HEK293 (cell line): ENCODE data around the gene IGFBPL1.

ENCODE experiments used
- CTCF ChIA-PET: fragments of 350-600 bp; formaldehyde crosslinking; extraction: SDS; loops from one replicate; lab custom pipeline; 2021; ENCODE audit warnings: antibody characterized with exemption; lab: Yijun Ruan, JAX
- POLR2A ChIA-PET: fragments of 300-600 bp; formaldehyde crosslinking; extraction: SDS; loops from one replicate; lab custom pipeline; 2020; ENCODE audit warnings: antibody characterized with exemption, inconsistent platforms; lab: Yijun Ruan, JAX
- H3K27ac ChIP-seq: fragments of 200-500 bp; sonication (Bioruptor generic); 2 replicates; pipeline ENCODE4 v1.5.1; 2014; ENCODE audit warnings: low read depth, low read length, control low read depth, inconsistent platforms; ENCODE audit errors: extremely low read depth
- H3K36me3 ChIP-seq, 2 experiments: fragments of 200-500 bp in 1 of 2; sonication (Bioruptor generic) in 1 of 2; 1 replicate in 1 of 2; 2 replicates in 1 of 2; pipeline ENCODE4 v1.5.1; 2014 to 2017; ENCODE audit warnings: inconsistent platforms in 2 of 2, low read length in 2 of 2; ENCODE audit not compliant: control insufficient read depth in 2 of 2, insufficient read depth in 1 of 2
- H3K4me1 ChIP-seq: fragments of 200-500 bp; sonication (Bioruptor generic); 2 replicates; pipeline ENCODE4 v1.5.1; 2014; ENCODE audit warnings: mild to moderate bottlenecking, low read length, inconsistent platforms; ENCODE audit not compliant: control insufficient read depth, insufficient read depth
- H3K4me3 ChIP-seq: 2 replicates; pipeline ENCODE4 v1.5.1; 2011; ENCODE audit warnings: low read depth, mild to moderate bottlenecking, control low read depth, low read length, moderate library complexity
- H3K9me3 ChIP-seq: fragments of 200-500 bp; sonication (Bioruptor generic); 2 replicates; pipeline ENCODE4 v1.5.1; 2014; ENCODE audit warnings: low read depth, low read length, inconsistent platforms; ENCODE audit not compliant: control insufficient read depth, insufficient read depth
- HOXA7 ChIP-seq: sonication (generic); formaldehyde crosslinking; IDR thresholded peaks from 2 replicates; pipeline ENCODE4 v1.8.1; 2022; ENCODE audit warnings: missing genetic modification reagents, borderline replicate concordance
- KLF10 ChIP-seq: fragments of 450-650 bp; IDR thresholded peaks from 2 replicates; pipeline ENCODE4 v1.5.1; 2018; ENCODE audit warnings: missing biosample characterization, mild to moderate bottlenecking, missing genetic modification characterization
- TCF7L2 ChIP-seq: IDR thresholded peaks from 2 replicates; pipeline ENCODE4 v1.6.1; 2011; ENCODE audit warnings: low read depth, mild to moderate bottlenecking, inconsistent platforms, low read length, moderate library complexity, borderline replicate concordance
- ZFP3 ChIP-seq: fragments of 450-650 bp; formaldehyde crosslinking; IDR thresholded peaks from 2 replicates; pipeline ENCODE4 v1.5.1; 2016; ENCODE audit warnings: low read depth, missing biosample characterization, missing genetic modification characterization
- ZNF184 ChIP-seq: fragments of 450-650 bp; IDR thresholded peaks from 2 replicates; pipeline ENCODE4 v1.5.1; 2018; ENCODE audit warnings: missing biosample characterization, mild to moderate bottlenecking, missing genetic modification characterization
- ZNF24 ChIP-seq: fragments of 450-650 bp; formaldehyde crosslinking; IDR thresholded peaks from 2 replicates; pipeline ENCODE4 v1.5.1; 2016; ENCODE audit warnings: missing biosample characterization, missing genetic modification characterization
- ZNF335 ChIP-seq: fragments of 450-650 bp; formaldehyde crosslinking; conservative IDR thresholded peaks from 2 replicates; pipeline ENCODE4 v1.5.1; 2016; ENCODE audit warnings: missing biosample characterization, missing genetic modification characterization
- ZNF341 ChIP-seq: fragments of 450-650 bp; formaldehyde crosslinking; IDR thresholded peaks from 2 replicates; pipeline ENCODE4; 2016; ENCODE audit warnings: low read depth, missing biosample characterization, missing genetic modification characterization
- ZNF350 ChIP-seq: fragments of 450-650 bp; formaldehyde crosslinking; IDR thresholded peaks from 2 replicates; pipeline ENCODE4 v1.5.0; 2017; ENCODE audit warnings: missing biosample characterization, mild to moderate bottlenecking, missing genetic modification characterization
- ZNF596 ChIP-seq: fragments of 450-650 bp; IDR thresholded peaks from 2 replicates; pipeline ENCODE4 v1.5.0; 2018; ENCODE audit warnings: missing biosample characterization, mild to moderate bottlenecking, missing genetic modification characterization, moderate library complexity
- TF ChIP-seq, protein P1 (sequence below): fragments of 450-650 bp; formaldehyde crosslinking; IDR thresholded peaks from 2 replicates; pipeline ENCODE4 v1.5.1; 2016; ENCODE audit warnings: missing biosample characterization, missing genetic modification characterization
- TF ChIP-seq, protein P2 (sequence below): fragments of 450-650 bp; formaldehyde crosslinking; IDR thresholded peaks from 2 replicates; pipeline ENCODE4 v1.5.1; 2016; ENCODE audit warnings: missing biosample characterization, missing genetic modification characterization
- TF ChIP-seq, protein P3 (sequence below): fragments of 450-650 bp; formaldehyde crosslinking; IDR thresholded peaks from 2 replicates; pipeline ENCODE4 v1.5.1; 2017; ENCODE audit warnings: missing biosample characterization, missing genetic modification characterization
- TF ChIP-seq, protein P4 (sequence below): fragments of 450-650 bp; formaldehyde crosslinking; IDR thresholded peaks from 2 replicates; pipeline ENCODE4 v1.5.1; 2016; ENCODE audit warnings: missing biosample characterization, missing genetic modification characterization
- TF ChIP-seq, protein P5 (sequence below): fragments of 450-650 bp; formaldehyde crosslinking; IDR thresholded peaks from 2 replicates; pipeline ENCODE4 v1.5.1; 2017; ENCODE audit warnings: missing biosample characterization, missing genetic modification characterization
- TF ChIP-seq, protein P6 (sequence below): fragments of 450-650 bp; formaldehyde crosslinking; IDR thresholded peaks from 2 replicates; pipeline ENCODE4 v1.5.1; 2016; ENCODE audit warnings: missing biosample characterization, missing genetic modification characterization

The IGFBPL1 gene

DNA sequence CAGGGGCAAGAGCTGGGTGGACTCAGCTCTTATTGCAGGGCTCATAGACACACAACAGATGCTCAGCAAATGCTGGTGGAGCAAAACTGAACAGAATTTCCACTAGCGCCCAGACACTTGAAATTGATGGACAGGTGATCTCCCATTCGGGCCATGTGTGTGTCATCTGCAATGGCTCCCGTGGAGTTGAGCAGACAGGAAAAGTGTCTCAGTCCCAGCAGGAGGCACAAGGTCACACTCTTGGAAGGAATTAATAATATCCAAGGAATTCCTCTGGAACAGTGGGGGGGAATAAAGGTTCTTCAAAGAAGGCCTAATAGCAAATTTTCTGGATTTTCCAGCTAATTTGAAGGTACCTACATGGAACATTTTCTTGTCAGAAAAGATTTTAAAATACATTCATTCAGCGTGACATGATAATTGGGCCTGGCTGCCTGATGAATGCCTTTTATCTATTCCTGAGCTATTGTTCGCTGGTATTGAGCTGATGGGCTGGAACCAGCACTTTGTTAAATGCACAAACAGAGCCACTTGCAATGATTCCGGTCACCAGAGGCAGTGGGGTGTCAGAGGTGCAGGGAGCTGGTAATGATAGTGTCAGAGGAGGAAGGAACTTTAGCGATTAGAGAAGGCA is 63.3 kb downstream of the IGFBPL1 start:
- H3K4me3 ChIP-seq = no peak overlapping the region
- ChIA-PET POLR2A (interaction anchor here (0.6 kb wide), 1 partner anchor 259 kb away, joined by 3 read pairs; the partner anchor contains the start of gene ANKRD18A), CTCF (interaction anchor here (0.6 to 2.9 kb wide), 10 partner anchors 39 to 960 kb away, joined by 3 to 20 read pairs (median 4); no protein-coding TSS in a partner anchor)
- TF ChIP-seq ZNF24 (tag by site-specific recombination) (no peak), TCF7L2 (no peak), ZNF335 (tag by site-specific recombination) (no peak), ZFP3 (tag by site-specific recombination) (no peak), ZNF341 (tag by site-specific recombination) (no peak), ZNF184 (no peak), KLF10 (tag by site-specific recombination) (no peak), ZNF596 (no peak), ZNF350 (tag by site-specific recombination) (no peak), HOXA7 (CRISPR knock-in tag) (no peak)
- TF ChIP-seq, protein P1, sequence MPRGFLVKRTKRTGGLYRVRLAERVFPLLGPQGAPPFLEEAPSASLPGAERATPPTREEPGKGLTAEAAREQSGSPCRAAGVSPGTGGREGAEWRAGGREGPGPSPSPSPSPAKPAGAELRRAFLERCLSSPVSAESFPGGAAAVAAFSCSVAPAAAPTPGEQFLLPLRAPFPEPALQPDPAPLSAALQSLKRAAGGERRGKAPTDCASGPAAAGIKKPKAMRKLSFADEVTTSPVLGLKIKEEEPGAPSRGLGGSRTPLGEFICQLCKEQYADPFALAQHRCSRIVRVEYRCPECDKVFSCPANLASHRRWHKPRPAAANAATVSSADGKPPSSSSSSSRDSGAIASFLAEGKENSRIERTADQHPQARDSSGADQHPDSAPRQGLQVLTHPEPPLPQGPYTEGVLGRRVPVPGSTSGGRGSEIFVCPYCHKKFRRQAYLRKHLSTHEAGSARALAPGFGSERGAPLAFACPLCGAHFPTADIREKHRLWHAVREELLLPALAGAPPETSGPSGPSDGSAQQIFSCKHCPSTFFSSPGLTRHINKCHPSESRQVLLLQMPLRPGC (tag by site-specific recombination) = no peak
- TF ChIP-seq, protein P2, sequence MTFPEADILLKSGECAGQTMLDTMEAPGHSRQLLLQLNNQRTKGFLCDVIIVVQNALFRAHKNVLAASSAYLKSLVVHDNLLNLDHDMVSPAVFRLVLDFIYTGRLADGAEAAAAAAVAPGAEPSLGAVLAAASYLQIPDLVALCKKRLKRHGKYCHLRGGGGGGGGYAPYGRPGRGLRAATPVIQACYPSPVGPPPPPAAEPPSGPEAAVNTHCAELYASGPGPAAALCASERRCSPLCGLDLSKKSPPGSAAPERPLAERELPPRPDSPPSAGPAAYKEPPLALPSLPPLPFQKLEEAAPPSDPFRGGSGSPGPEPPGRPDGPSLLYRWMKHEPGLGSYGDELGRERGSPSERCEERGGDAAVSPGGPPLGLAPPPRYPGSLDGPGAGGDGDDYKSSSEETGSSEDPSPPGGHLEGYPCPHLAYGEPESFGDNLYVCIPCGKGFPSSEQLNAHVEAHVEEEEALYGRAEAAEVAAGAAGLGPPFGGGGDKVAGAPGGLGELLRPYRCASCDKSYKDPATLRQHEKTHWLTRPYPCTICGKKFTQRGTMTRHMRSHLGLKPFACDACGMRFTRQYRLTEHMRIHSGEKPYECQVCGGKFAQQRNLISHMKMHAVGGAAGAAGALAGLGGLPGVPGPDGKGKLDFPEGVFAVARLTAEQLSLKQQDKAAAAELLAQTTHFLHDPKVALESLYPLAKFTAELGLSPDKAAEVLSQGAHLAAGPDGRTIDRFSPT (tag by site-specific recombination) = no peak
- TF ChIP-seq, protein P3, sequence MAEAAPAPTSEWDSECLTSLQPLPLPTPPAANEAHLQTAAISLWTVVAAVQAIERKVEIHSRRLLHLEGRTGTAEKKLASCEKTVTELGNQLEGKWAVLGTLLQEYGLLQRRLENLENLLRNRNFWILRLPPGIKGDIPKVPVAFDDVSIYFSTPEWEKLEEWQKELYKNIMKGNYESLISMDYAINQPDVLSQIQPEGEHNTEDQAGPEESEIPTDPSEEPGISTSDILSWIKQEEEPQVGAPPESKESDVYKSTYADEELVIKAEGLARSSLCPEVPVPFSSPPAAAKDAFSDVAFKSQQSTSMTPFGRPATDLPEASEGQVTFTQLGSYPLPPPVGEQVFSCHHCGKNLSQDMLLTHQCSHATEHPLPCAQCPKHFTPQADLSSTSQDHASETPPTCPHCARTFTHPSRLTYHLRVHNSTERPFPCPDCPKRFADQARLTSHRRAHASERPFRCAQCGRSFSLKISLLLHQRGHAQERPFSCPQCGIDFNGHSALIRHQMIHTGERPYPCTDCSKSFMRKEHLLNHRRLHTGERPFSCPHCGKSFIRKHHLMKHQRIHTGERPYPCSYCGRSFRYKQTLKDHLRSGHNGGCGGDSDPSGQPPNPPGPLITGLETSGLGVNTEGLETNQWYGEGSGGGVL (tag by site-specific recombination) = no peak
- TF ChIP-seq, protein P4, sequence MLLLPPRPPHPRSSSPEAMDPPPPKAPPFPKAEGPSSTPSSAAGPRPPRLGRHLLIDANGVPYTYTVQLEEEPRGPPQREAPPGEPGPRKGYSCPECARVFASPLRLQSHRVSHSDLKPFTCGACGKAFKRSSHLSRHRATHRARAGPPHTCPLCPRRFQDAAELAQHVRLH (tag by site-specific recombination) = no peak
- TF ChIP-seq, protein P5, sequence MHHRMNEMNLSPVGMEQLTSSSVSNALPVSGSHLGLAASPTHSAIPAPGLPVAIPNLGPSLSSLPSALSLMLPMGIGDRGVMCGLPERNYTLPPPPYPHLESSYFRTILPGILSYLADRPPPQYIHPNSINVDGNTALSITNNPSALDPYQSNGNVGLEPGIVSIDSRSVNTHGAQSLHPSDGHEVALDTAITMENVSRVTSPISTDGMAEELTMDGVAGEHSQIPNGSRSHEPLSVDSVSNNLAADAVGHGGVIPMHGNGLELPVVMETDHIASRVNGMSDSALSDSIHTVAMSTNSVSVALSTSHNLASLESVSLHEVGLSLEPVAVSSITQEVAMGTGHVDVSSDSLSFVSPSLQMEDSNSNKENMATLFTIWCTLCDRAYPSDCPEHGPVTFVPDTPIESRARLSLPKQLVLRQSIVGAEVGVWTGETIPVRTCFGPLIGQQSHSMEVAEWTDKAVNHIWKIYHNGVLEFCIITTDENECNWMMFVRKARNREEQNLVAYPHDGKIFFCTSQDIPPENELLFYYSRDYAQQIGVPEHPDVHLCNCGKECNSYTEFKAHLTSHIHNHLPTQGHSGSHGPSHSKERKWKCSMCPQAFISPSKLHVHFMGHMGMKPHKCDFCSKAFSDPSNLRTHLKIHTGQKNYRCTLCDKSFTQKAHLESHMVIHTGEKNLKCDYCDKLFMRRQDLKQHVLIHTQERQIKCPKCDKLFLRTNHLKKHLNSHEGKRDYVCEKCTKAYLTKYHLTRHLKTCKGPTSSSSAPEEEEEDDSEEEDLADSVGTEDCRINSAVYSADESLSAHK (tag by site-specific recombination) = no peak
- TF ChIP-seq, protein P6, sequence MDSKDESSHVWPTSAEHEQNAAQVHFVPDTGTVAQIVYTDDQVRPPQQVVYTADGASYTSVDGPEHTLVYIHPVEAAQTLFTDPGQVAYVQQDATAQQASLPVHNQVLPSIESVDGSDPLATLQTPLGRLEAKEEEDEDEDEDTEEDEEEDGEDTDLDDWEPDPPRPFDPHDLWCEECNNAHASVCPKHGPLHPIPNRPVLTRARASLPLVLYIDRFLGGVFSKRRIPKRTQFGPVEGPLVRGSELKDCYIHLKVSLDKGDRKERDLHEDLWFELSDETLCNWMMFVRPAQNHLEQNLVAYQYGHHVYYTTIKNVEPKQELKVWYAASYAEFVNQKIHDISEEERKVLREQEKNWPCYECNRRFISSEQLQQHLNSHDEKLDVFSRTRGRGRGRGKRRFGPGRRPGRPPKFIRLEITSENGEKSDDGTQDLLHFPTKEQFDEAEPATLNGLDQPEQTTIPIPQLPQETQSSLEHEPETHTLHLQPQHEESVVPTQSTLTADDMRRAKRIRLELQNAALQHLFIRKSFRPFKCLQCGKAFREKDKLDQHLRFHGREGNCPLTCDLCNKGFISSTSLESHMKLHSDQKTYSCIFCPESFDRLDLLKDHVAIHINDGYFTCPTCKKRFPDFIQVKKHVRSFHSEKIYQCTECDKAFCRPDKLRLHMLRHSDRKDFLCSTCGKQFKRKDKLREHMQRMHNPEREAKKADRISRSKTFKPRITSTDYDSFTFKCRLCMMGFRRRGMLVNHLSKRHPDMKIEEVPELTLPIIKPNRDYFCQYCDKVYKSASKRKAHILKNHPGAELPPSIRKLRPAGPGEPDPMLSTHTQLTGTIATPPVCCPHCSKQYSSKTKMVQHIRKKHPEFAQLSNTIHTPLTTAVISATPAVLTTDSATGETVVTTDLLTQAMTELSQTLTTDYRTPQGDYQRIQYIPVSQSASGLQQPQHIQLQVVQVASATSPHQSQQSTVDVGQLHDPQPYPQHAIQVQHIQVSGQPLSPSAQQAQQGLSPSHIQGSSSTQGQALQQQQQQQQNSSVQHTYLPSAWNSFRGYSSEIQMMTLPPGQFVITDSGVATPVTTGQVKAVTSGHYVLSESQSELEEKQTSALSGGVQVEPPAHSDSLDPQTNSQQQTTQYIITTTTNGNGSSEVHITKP (tag by site-specific recombination) = no peak
- H3K36me3 ChIP-seq = no peaks in the 10 kb centered on the region
- no peaks in the 10 kb centered on the region for H3K9me3 ChIP-seq
- no peak overlapping the region for H3K27ac ChIP-seq
- no peaks in the 10 kb centered on the region for H3K4me1 ChIP-seq
